HEK293T (cell line): Measurements from ENCODE around the gene PRKCG.

Experiments
- ARNT ChIP-seq: fragments of 450-650 bp; IDR thresholded peaks from 2 replicates; pipeline ENCODE4 v1.6.1; 2017; ENCODE audit warnings: mild to moderate bottlenecking
- BHLHE40 ChIP-seq: fragments of 450-650 bp; IDR thresholded peaks from 2 replicates; pipeline ENCODE4 v1.6.1; 2016; ENCODE audit warnings: mild to moderate bottlenecking, moderate library complexity, borderline replicate concordance
- CTBP1 ChIP-seq: fragments of 450-650 bp; IDR thresholded peaks from 2 replicates; pipeline ENCODE4 v1.6.1; 2016; ENCODE audit warnings: borderline replicate concordance
- ELF4 ChIP-seq: fragments of 450-650 bp; IDR thresholded peaks from 2 replicates; pipeline ENCODE4 v1.6.1; 2017; ENCODE audit warnings: antibody characterized with exemption
- FOXA1 ChIP-seq: fragments of 450-650 bp; IDR thresholded peaks from 2 replicates; pipeline ENCODE4 v1.6.1; 2016; ENCODE audit warnings: mild to moderate bottlenecking
- FOXK2 ChIP-seq: fragments of 450-650 bp; IDR thresholded peaks from 2 replicates; pipeline ENCODE4 v1.6.1; 2016; ENCODE audit warnings: mild to moderate bottlenecking
- FOXM1 ChIP-seq: fragments of 450-650 bp; IDR thresholded peaks from 2 replicates; pipeline ENCODE4 v1.6.1; 2017; ENCODE audit warnings: mild to moderate bottlenecking, borderline replicate concordance
- HDGF ChIP-seq: fragments of 450-650 bp; IDR thresholded peaks from 2 replicates; pipeline ENCODE4 v1.6.1; 2017; ENCODE audit warnings: antibody characterized with exemption, borderline replicate concordance
- LEF1 ChIP-seq: fragments of 450-650 bp; IDR thresholded peaks from 2 replicates; pipeline ENCODE4 v1.6.1; 2017; ENCODE audit warnings: mild to moderate bottlenecking, borderline replicate concordance
- NFRKB ChIP-seq: fragments of 450-650 bp; IDR thresholded peaks from 2 replicates; pipeline ENCODE4 v1.6.1; 2016; ENCODE audit warnings: mild to moderate bottlenecking, moderate library complexity
- SP1 ChIP-seq: fragments of 450-650 bp; IDR thresholded peaks from 2 replicates; pipeline ENCODE4 v1.6.1; 2017
- SUZ12 ChIP-seq: fragments of 450-650 bp; IDR thresholded peaks from 2 replicates; pipeline ENCODE4 v1.6.1; 2016; ENCODE audit warnings: mild to moderate bottlenecking
- TARDBP ChIP-seq: fragments of 450-650 bp; IDR thresholded peaks from 2 replicates; pipeline ENCODE4 v1.6.1; 2016
- ZNF384 ChIP-seq: fragments of 450-650 bp; IDR thresholded peaks from 2 replicates; pipeline ENCODE4 v1.6.1; 2016

GRCh38 chr19:53945441-53945840 is 63.4 kb downstream of the PRKCG start:
- TF ChIP-seq FOXA1 (no peak), LEF1 (no peak), FOXM1 (no peak), CTBP1 (no peak), ZNF384 (no peak), SUZ12 (no peak), FOXK2 (no peak), TARDBP (no peak), SP1 (no peak), HDGF (no peak), NFRKB (no peak), BHLHE40 (no peak), ARNT (no peak), ELF4 (no peak)
